ENCODE data around the gene NOX5.
A peak's percentile ranks its signal among the peaks of the same experiment; 100 is the strongest.
"Not testable (repeated sequence)": the region's sequence is repeated elsewhere in the genome, so short reads cannot be mapped to it uniquely, and the experiment has no call there.

Gene NOX5

DNA sequence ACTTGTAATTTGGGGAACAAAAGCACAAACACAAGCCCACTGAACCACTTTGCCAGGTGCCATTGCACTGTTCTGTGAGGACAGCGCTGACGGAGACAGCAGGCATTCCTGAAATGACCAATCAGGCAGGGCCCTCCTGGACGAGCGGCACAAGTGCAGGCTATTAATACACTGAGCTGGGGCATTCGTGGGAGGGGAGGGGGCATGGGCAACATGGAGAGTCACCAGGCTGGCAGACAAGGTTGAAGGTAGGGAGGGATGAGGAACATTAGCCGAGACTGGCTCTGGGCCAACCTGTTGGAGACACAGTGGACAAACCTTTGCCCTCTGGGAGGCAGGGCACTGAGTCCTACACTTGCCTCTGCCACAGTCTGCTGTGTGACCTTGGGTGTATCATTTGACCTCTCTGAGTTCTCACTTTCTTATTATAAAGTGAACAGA, 45.6 kb downstream of the NOX5 start:
- DNase-seq: no peak

DNA sequence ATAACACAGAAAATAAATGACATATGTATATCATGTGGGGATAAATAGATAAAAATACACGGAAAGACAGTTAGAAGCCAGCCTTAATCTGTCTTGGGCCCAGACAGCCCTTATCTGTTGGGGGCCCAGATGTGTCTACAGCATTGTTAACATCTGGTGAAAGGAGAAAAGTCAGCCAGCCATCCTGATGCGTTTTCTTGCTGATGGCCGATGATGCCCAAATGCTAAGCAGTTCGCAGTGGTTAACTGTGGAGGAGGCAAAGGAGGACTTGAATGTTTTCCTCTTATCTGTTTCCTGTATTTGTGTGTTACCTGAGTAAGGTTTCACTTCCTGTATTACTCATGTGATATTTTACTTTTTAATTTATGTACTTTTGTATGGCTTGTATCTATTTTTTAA, 46.2 kb downstream of the NOX5 start:
- no peak for DNase-seq

- DNase-seq: no peak
Observed at GRCh38 chr15:69061414-69061842, 46.9 kb downstream of the NOX5 start.

GRCh38 chr15:69064649-69065048, 50.2 kb downstream of the NOX5 start:
- DNase-seq: no peak

DNA sequence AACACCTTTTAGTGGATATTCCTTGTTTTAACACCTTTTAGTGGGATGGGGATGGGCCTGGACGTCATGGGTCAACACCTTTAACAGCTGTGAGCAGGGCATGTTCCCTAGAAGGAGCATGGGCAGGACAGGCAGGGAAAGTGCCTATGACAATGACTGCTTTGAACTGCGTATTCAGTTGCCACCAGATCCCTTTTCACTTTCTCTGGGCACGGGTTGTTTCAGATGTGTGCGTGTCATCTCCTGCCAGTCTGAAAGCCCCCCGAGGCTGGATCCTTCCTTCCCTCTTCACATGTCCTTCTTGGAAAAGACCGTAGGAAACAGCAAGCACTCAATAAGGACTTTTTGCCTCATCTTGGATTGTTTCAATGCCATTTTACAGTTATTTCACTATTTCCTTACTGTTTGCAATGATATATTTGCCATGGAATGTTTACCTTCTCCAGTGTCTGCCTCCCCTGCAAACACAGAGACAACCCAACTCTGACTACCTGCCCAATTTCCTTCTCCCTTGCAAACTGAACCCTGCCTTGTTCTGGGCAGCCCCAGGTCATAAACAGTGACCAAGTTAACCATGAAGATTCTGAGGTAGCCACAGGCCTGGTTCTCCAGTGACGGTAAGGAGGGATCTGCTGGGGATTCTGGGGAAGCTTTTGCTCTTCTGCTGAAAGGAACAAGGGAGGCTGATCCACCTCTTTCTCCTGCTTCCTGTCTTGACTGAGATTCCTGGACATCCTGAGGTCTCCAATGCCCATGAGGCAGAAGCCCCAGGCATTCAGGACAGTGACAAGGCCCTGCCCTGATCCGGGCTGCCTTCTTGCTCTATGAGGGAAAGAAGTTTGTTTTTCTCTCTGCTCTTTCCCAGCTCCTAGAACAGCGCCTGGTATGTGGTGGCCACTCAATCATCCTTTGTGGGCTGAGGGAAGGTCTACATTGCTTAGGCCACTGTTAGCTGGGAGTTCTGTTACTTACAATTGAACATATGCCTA, 51.8 kb downstream of the NOX5 start:
- no peak for DNase-seq

- DNase-seq: no peak
Observed at GRCh38 chr15:69067296-69067695, 52.8 kb downstream of the NOX5 start.

- DNase-seq: no peak
Observed at GRCh38 chr15:69068157-69068556, 53.7 kb downstream of the NOX5 start.

GRCh38 chr15:69069290-69069689, 54.8 kb downstream of the NOX5 start:
- DNase-seq: not testable (repeated sequence)

DNA sequence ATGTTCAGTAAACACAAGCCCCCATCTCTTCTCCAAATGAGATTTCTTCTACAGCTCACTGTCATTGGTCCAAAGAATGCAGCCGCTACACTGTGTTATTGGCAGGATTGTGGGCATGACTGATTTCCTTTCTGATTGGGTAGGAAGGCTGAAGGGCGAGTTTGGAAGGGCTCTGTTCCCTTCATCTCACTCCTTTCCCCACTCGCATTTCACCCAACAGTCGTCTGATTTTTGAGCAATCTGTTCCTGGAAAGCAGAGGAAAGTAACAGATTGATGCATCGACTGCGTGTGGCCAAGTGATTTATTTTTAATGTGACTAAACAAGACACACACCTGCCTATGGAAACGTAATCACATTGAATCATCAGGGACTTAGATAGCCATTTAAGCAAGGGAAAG, 55.5 kb downstream of the NOX5 start:
- no peak for DNase-seq

GRCh38 chr15:69070396-69070795, 55.9 kb downstream of the NOX5 start:
- DNase-seq: no peak

DNA sequence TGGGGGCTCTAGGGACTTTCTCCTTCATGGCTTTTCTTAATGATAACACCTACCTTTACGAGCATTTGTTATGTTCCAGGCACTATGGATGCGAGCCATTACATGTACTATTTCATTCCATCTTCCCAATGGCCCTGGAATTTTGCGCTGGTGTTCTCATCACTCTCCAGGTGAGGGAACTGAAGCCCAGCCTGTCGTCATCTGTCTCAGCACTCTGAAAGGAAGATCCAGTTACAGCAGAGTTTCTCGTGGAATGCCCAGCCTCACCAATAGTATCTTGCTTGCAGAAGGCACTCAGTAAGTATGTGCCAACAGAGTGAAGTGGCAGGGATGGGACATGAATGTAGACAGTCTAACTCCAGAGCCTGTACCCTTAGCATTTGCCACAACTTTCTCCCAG, 56.8 kb downstream of the NOX5 start:
- DNase-seq: no peak

GRCh38 chr15:69072906-69073305, 58.4 kb downstream of the NOX5 start:
- DNase-seq: no peak

DNA sequence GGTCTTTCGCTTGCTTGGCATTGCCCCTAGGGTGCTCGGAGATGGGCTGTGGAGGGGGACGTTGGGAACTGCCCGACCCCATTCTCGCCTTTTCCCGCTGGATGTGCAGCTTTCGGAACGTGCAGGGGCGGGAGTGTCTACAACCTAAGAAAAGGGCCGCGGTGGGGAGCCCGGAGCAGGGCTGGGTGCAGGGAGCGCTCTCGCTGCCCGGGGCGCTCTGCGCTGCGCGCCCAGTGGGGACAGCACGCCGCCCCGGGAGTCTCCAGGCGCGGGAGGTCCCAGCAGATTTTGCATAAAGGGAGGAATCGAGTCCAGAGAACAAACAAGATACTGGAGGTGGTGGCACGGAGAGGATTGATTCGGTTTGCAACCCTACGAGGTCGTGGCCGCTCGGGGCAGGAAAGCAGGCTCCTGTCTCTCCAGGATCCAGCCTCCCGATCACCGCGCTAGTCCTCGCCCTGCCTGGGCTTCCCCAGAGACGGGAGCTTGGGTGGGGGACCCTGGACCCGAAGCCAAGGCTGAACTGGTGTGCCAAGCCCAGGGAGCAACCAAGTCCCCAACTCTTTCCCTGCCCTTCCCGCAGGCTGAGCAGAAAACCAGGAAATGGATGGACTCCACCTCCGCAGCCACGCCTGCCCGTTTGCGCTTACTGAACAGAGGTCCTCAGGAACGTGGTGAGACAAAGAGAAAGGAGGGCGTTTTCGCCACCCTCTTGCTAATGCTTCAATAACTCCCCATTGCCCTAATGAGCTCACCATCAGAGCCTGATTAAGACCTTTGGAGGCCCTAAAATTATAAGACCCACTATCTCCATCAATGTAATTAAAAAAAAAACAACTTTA, 59.7 kb downstream of the NOX5 start:
- DNase-seq: peak; percentile 18 to 27

DNA sequence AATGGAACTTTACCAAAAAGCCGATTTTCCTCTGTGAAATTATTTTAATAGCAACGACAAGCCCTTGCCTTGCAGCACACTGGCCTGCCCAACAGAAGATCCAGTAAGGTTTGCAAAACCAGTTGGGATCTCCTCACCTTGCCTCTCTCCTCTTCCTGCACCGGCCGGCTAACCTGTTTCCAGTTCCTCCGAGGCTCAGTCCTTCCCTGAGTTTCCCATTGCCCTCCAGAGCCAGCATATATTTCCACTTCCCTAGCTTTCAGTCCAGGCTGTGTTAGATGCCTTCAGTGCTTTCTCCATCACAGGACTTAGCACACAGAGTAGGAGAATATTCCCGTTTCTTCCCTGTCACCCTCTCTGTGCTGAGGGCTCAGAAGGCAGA, 60.3 kb downstream of the NOX5 start:
- no peak for DNase-seq

GRCh38 chr15:69075440-69075839, 60.9 kb downstream of the NOX5 start:
- DNase-seq: no peak

DNA sequence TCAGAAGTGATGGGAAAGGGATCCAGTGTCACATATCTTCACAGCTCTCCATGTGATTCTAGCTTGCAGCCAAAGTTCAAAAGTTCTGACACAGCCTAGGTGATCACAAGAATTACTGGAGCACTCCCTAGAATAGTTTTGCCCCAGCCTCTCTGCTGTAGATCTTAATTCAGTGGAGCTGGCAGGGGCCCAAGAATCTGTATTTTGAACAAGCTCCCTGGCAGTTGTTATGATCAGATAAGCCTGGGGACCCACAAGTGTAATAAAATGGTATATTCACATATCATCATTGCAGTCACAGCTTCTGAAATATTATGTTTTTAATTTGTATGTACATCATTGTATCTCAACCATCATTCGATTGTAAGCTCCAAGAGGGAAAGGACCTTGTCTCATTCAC, 62.3 kb downstream of the NOX5 start:
- DNase-seq: no peak

DNA sequence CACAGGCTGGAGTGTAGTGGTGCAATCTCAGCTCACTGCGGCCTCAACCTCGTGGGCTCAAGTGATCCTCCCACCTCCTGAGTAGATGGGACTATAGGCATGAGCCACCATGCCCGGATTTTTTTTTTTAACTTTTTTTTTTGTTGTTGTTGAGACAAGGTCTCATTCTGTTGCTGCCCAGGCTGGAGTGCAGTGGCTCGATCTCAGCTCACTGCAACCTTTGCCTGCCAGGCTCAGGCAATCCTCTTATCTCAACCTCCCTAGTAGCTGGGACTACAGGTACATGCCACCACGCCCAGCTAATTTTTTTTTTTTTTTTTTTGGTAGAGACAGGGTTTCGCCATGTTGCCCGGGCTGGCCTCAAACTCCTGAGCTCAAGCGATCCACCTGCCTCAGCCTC, 64.1 kb downstream of the NOX5 start:
- DNase-seq: no peak

DNA sequence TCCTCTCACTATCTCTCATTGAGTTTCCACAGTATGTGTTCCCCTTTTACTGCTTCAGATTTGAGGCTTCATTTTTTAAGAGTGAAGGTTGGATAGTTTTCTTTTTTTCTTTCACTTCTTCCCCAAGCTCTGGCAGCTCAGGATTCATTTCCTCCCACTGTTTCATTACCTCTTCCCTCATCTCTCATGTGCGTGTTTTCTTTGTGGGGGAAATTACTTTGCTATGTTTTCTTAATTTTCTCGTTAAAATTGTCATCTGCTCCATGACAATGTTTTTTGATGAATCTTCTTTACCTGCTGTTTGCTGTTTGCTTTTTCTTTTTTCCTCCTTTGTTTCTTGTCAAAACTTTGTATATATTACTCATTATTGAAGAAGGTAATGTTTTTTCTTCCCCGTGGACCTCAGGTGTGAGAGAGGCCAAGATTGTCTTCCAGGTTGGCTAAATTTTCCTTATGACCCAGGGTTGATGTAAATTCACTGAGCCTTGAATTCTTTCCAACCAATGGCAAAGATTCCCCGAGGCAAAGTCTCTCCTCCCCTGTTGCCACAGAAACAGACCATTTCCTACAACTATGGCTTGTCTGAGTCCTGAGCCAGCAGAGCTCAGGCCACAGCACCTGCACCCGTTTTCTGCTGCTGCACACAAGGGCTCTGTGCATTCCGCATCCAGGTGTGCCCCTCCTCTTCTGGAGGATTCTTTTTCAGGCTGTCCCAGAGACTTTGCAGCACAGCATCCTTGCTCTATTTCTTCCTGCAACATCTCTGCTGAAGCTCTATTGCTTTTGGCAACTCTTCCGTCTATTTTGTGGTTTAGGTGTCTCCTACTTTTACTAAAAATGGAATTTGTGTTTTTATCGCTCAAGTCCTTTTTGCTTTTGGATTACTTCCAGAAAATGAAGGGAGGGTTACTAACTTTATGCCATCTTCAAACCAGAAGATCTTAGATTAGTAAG, 66.1 kb downstream of the NOX5 start:
- no peak for DNase-seq

DNA sequence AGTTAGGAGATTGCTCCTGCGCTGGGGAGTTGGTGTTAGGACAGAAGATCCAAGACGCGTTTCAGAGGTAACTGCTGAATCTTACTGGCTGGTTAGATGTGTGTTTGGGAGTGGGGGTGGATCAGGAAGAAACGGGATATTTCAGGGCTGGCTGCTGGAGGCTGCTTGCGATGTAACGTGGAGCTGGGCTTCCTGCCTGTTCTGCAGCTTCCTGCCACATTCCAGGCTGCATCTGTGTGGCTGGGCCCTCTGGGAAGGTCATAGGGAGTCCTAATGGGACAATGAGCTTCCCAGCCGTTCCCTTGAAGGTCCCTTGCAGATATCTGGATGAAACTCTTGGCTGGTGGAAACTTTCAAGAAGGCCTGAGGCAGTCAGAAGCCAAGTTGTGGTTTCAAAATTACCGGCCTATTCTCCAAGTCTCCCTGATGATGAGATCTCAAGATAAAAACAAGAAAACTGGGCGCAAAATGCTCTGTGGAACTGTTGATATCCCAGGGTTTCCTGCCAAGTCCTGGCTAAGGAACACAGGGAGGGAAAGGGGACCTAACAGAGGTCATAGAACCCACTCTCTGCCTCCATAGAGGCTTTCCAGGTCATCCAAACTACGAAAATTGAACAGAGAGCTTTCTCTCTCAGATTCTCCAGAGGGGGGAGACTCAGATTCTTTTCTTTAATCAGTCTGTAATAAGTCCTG, 67.0 kb downstream of the NOX5 start:
- no peak for DNase-seq

DNA sequence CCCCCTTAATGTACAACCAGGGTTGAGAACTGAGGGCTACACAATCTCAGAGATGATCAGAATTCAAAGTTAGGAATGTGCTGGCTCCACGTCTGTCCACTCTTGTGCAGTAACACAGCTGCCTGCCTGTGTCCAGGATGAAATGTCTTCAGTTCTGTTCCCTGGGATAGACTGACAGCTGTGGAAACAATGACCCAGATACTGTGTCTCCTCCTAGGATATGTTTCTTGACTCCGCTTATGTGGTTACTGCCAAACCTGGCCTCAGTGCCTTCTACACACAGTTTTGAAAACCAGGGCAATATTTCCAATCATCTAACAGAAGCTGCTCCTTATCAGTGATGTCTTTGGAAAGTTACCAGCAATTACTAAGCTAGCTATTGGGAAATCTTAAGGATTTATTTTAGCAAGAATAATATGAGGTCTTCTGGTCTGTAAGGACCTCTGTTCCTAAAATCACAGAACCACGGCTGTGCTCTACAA, 67.6 kb downstream of the NOX5 start:
- DNase-seq: no peak

DNA sequence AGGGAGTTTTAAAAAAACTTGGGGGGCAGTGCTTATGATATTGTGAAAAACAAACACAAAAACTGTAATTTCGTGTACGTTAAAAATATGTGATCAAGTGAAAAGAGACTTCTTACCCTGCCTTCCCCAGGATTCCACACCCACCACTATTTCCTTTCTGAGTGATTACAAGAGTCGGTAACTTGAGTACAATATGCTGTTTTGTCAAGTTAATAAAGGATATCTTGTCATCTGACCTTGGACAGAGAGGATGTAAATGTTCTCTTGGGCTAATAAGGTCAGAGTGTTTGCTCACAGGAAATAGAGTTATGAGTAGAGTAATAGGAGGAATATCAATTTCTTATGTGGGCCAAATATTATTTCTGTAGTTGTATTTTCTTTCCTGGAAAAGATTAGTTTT, 68.1 kb downstream of the NOX5 start:
- no peak for DNase-seq

All from inflammatory macrophage treated with lipopolysaccharide for 1 hour (primary cell).